HG02870 (cell line): ENCODE results near the gene SAXO1.

Source experiments
- ATAC-seq: cut with Tn5 transposase; IDR thresholded peaks from one replicate; pipeline ENCODE4 v1.9.1; 2021; ENCODE audit warnings: mild to moderate bottlenecking, moderate library complexity; ENCODE audit not compliant: unreplicated experiment

Gene SAXO1

GRCh38 chr9:18888290-18888689, 144.7 kb downstream of the SAXO1 start:
- no peak for ATAC-seq

- no peak for ATAC-seq
Observed at GRCh38 chr9:18887546-18887945, 145.5 kb downstream of the SAXO1 start.

GRCh38 chr9:18881758-18882157, 151.3 kb downstream of the SAXO1 start:
- no peak for ATAC-seq

GRCh38 chr9:18877984-18878383, 155.0 kb downstream of the SAXO1 start:
- no peak for ATAC-seq
